ENCODE measurements around the gene TM2D3. TPM values are rescaled to one million over a fixed set of nuclear protein-coding genes. Genes with fewer than 3 reads are reported as not detected.
"Not testable (repeated sequence)": the region's sequence is repeated elsewhere in the genome, so short reads cannot be mapped to it uniquely, and the experiment has no call there.

TM2D3 gene
- total RNA-seq, 1 experiment from 2014 or later = 26.2 TPM

GRCh38 chr15:101637516-101637915 is 14.7 kb downstream of the TM2D3 start:
- intact Hi-C loops (cut with micrococcal nuclease) = loop anchor here (1.0 to 5.0 kb wide), 2 partner anchors 145 to 337 kb away; no protein-coding TSS in a partner anchor
- H3K27ac Mint-ChIP-seq (ENCODE audit: low read depth, unreplicated experiment) = peak overlapping the region; percentile 88
- TF ChIP-seq CTCF (IDR thresholded peaks at IDR 0.05; ENCODE audit: unreplicated experiment) = no peak
- peak; percentile 72 for DNase-seq (ENCODE audit: unreplicated experiment)
- H3K36me3 Mint-ChIP-seq (ENCODE audit: insufficient read depth, unreplicated experiment) = peaks cover 27% of the 10 kb centered on the region
- peaks cover 28% of the 10 kb centered on the region for H3K4me1 Mint-ChIP-seq (ENCODE audit: insufficient read depth, unreplicated experiment)
- no peaks in the 10 kb centered on the region for H3K27me3 Mint-ChIP-seq (ENCODE audit: insufficient read depth, unreplicated experiment)
- no peaks in the 10 kb centered on the region for H3K9me3 Mint-ChIP-seq (ENCODE audit: unreplicated experiment)
- CTCF ChIA-PET = interaction anchor here (1.3 to 12.5 kb wide), 2 partner anchors 10 to 344 kb away, joined by 4 to 320 read pairs; partner anchors contain the start of gene SNRPA1
- H3K4me3 Mint-ChIP-seq (ENCODE audit: unreplicated experiment) = peak overlapping the region; percentile 40
- no TSS peak for BruUV-seq (replicated peaks)
- POLR2A ChIA-PET = interaction anchor here (0.9 to 8.7 kb wide), 7 partner anchors 21 to 348 kb away, joined by 3 to 102 read pairs (median 6); partner anchors contain the start of gene SNRPA1

- no peak for DNase-seq (ENCODE audit: unreplicated experiment)
- Mint-ChIP-seq H3K4me3 (ENCODE audit: unreplicated experiment) (peak overlapping the region; percentile 40), H3K36me3 (ENCODE audit: insufficient read depth, unreplicated experiment) (peaks cover 22% of the 10 kb centered on the region), H3K27ac (ENCODE audit: low read depth, unreplicated experiment) (peak overlapping the region; percentile 88), H3K27me3 (ENCODE audit: insufficient read depth, unreplicated experiment) (no peaks in the 10 kb centered on the region), H3K9me3 (ENCODE audit: unreplicated experiment) (no peaks in the 10 kb centered on the region), H3K4me1 (ENCODE audit: insufficient read depth, unreplicated experiment) (peaks cover 28% of the 10 kb centered on the region)
- TF ChIP-seq CTCF (IDR thresholded peaks at IDR 0.05; ENCODE audit: unreplicated experiment) = no peak
- CTCF ChIA-PET = interaction anchor here (0.7 to 12.5 kb wide), 4 partner anchors 10 to 558 kb away, joined by 3 to 320 read pairs (median 4); partner anchors contain the start of gene SNRPA1
- intact Hi-C loops (cut with micrococcal nuclease) = loop anchor here (1.0 to 5.0 kb wide), 2 partner anchors 145 to 337 kb away; no protein-coding TSS in a partner anchor
- POLR2A ChIA-PET = interaction anchor here (0.9 to 8.7 kb wide), 8 partner anchors 21 to 348 kb away, joined by 3 to 102 read pairs (median 6); partner anchors contain the start of gene SNRPA1
- no TSS peak for BruUV-seq (replicated peaks)
Measured at GRCh38 chr15:101637038-101637437, 15.1 kb downstream of the TM2D3 start.

GRCh38 chr15:101635944-101636727 is 16.0 kb downstream of the TM2D3 start:
- POLR2A ChIA-PET = interaction anchor here (0.7 to 8.7 kb wide), 7 partner anchors 14 to 347 kb away, joined by 3 to 102 read pairs (median 4); partner anchors contain the start of gene SNRPA1
- no peak for DNase-seq (ENCODE audit: unreplicated experiment)
- no TSS peak for BruUV-seq (replicated peaks)
- CTCF ChIA-PET = interaction anchor here (0.6 to 12.5 kb wide), 6 partner anchors 11 to 342 kb away, joined by 3 to 320 read pairs (median 3); partner anchors contain the start of gene SNRPA1
- Mint-ChIP-seq H3K27ac (ENCODE audit: low read depth, unreplicated experiment) (peak overlapping the region; percentile 88), H3K4me1 (ENCODE audit: insufficient read depth, unreplicated experiment) (peaks cover 28% of the 10 kb centered on the region), H3K27me3 (ENCODE audit: insufficient read depth, unreplicated experiment) (no peaks in the 10 kb centered on the region), H3K9me3 (ENCODE audit: unreplicated experiment) (no peaks in the 10 kb centered on the region), H3K36me3 (ENCODE audit: insufficient read depth, unreplicated experiment) (peaks cover 14% of the 10 kb centered on the region), H3K4me3 (ENCODE audit: unreplicated experiment) (no peak overlapping the region)
- no peak for TF ChIP-seq CTCF (IDR thresholded peaks at IDR 0.05; ENCODE audit: unreplicated experiment)
- intact Hi-C loops (cut with micrococcal nuclease) = loop anchor here (5.0 kb wide), 1 partner anchor 144 kb away; no protein-coding TSS in a partner anchor

GRCh38 chr15:101633356-101633755 is 18.8 kb downstream of the TM2D3 start:
- Mint-ChIP-seq H3K9me3 (ENCODE audit: unreplicated experiment) (no peaks in the 10 kb centered on the region), H3K27me3 (ENCODE audit: insufficient read depth, unreplicated experiment) (no peaks in the 10 kb centered on the region), H3K27ac (ENCODE audit: low read depth, unreplicated experiment) (no peak overlapping the region), H3K36me3 (ENCODE audit: insufficient read depth, unreplicated experiment) (peaks cover 7% of the 10 kb centered on the region), H3K4me3 (ENCODE audit: unreplicated experiment) (no peak overlapping the region), H3K4me1 (ENCODE audit: insufficient read depth, unreplicated experiment) (peaks cover 19% of the 10 kb centered on the region)
- BruUV-seq (replicated peaks) = no TSS peak
- CTCF ChIA-PET = interaction anchor here (0.6 to 12.5 kb wide), 2 partner anchors 340 to 344 kb away, joined by 5 to 320 read pairs; partner anchors contain the start of gene SNRPA1
- TF ChIP-seq CTCF (IDR thresholded peaks at IDR 0.05; ENCODE audit: unreplicated experiment) = no peak
- intact Hi-C loops (cut with micrococcal nuclease) = no loop called here
- POLR2A ChIA-PET = no interaction called here
- no peak for DNase-seq (ENCODE audit: unreplicated experiment)

- POLR2A ChIA-PET; H3K36me3 Mint-ChIP-seq (ENCODE audit: insufficient read depth, unreplicated experiment); H3K4me3 Mint-ChIP-seq (ENCODE audit: unreplicated experiment); DNase-seq (ENCODE audit: unreplicated experiment); intact Hi-C loops (cut with micrococcal nuclease); H3K27me3 Mint-ChIP-seq (ENCODE audit: insufficient read depth, unreplicated experiment); H3K4me1 Mint-ChIP-seq (ENCODE audit: insufficient read depth, unreplicated experiment); BruUV-seq (replicated peaks); H3K27ac Mint-ChIP-seq (ENCODE audit: low read depth, unreplicated experiment); H3K9me3 Mint-ChIP-seq (ENCODE audit: unreplicated experiment): not testable (repeated sequence)
- CTCF ChIA-PET = interaction anchor here (0.6 kb wide), 1 partner anchor 31 kb away, joined by 3 read pairs; no protein-coding TSS in a partner anchor
Measured at GRCh38 chr15:101626729-101627128, 25.5 kb downstream of the TM2D3 start.

Measured in MCF 10A (cell line).